Panc1 (cell line): ENCODE results near the gene DLGAP1. TPM values are rescaled to one million over a fixed set of nuclear protein-coding genes. Genes with fewer than 3 reads are reported as not detected.

ENCODE experiments used
- ATAC-seq: fragments of 200-7000 bp; cut with Tn5 transposase; 2 replicates; pipeline ENCODE4 v1.9.1; 2020; ENCODE audit warnings: mild to moderate bottlenecking, moderate library complexity
- BruUV-seq: library from RNA; stranded (reverse); fragments of 400-500 nt; replicated peaks from 2 replicates; lab custom pipeline; 2021; lab: Mats Ljungman, UMichigan
- CTCF ChIA-PET: fragments of 300-600 bp; sonication (Branson Sonifier 250); formaldehyde crosslinking; loops from one replicate; lab custom pipeline; 2022; ENCODE audit warnings: antibody characterized with exemption; lab: Charles Lee
- POLR2A ChIA-PET: fragments of 300-600 bp; sonication (Branson Sonifier 250); formaldehyde crosslinking; loops from one replicate; lab custom pipeline; 2022; ENCODE audit warnings: antibody characterized with exemption; lab: Charles Lee
- DNase-seq: peaks from one replicate; pipeline ENCODE4 v3.0.0-alpha.2; 2010; ENCODE audit warnings: low read depth, low spot score
- H3K27ac ChIP-seq: 2 replicates; pipeline ENCODE4 v1.5.1; 2011; ENCODE audit warnings: mild to moderate bottlenecking, low read length, inconsistent platforms
- H3K27me3 ChIP-seq: fragments of 200-500 bp; sonication (Bioruptor generic); 2 replicates; pipeline ENCODE4 v1.6.0; 2014; ENCODE audit warnings: low read length, inconsistent platforms; ENCODE audit not compliant: control insufficient read depth, insufficient read depth
- H3K36me3 ChIP-seq: fragments of 200-500 bp; sonication (Bioruptor generic); 2 replicates; pipeline ENCODE4 v1.5.1; 2014; ENCODE audit warnings: inconsistent platforms, mild to moderate bottlenecking, low read length, moderate library complexity; ENCODE audit not compliant: control insufficient read depth, insufficient read depth
- H3K4me1 ChIP-seq: 2 replicates; pipeline ENCODE4 v1.5.1; 2011; ENCODE audit warnings: inconsistent platforms, mild to moderate bottlenecking, low read length, moderate library complexity; ENCODE audit not compliant: control insufficient read depth, insufficient read depth
- H3K4me3 ChIP-seq, 2 experiments: 2 replicates each; pipeline ENCODE4 v1.5.1; 2011 to 2012; ENCODE audit warnings: low read depth in 2 of 2, low read length in 2 of 2, mild to moderate bottlenecking in 2 of 2, inconsistent platforms in 1 of 2, moderate library complexity in 1 of 2
- H3K9me3 ChIP-seq: fragments of 200-500 bp; sonication (Bioruptor generic); 2 replicates; pipeline ENCODE4 v1.5.1; 2014; ENCODE audit warnings: low read depth, mild to moderate bottlenecking, inconsistent platforms, low read length, moderate library complexity; ENCODE audit not compliant: control insufficient read depth, insufficient read depth
- CTCF ChIP-seq: fragments of 450-650 bp; IDR thresholded peaks from 2 replicates; pipeline ENCODE4 v1.5.1; 2017; ENCODE audit warnings: mild to moderate bottlenecking
- POLR2AphosphoS5 ChIP-seq: IDR thresholded peaks from 2 replicates; pipeline ENCODE4 v1.6.1; 2012; ENCODE audit warnings: mild to moderate bottlenecking, low read depth, low read length, moderate library complexity
- SIN3A ChIP-seq: IDR thresholded peaks from 2 replicates; pipeline ENCODE4 v1.6.1; 2012; ENCODE audit warnings: low read depth, mild to moderate bottlenecking, low read length, moderate library complexity, borderline replicate concordance; ENCODE audit not compliant: insufficient read depth
- TCF7L2 ChIP-seq: IDR thresholded peaks from 2 replicates; pipeline ENCODE4 v1.6.1; 2011; ENCODE audit warnings: mild to moderate bottlenecking, low read depth, low read length, inconsistent platforms
- in situ Hi-C: cut with HindIII; loops from 2 replicates; pipeline ENCODE4 v1.10.0; 2016; ENCODE audit warnings: low sequenced_read_pairs, low pct_unique_long_range_greater_than_20kb
- intact Hi-C: fragments of 100-400 bp; cut with micrococcal nuclease; formaldehyde crosslinking; loops from one replicate; pipeline ENCODE4 v1.10.0; 2022; ENCODE audit not compliant: unreplicated experiment
- total RNA-seq: library from RNA; stranded (reverse); gene quantifications from one replicate; pipeline ENCODE4 v1.2.1, GENCODE V29; 2021; ENCODE audit not compliant: unreplicated experiment
- TF ChIP-seq, protein P1 (sequence below), 2 experiments: IDR thresholded peaks; 2 replicates each; pipeline ENCODE4 v1.6.1; 2011 to 2012; ENCODE audit warnings: low read depth in 2 of 2, control low read depth in 1 of 2, low read length in 1 of 2, mild to moderate bottlenecking in 1 of 2, moderate library complexity in 1 of 2; ENCODE audit not compliant: insufficient read depth in 1 of 2

Gene DLGAP1
- total RNA-seq, 1 experiment from 2014 or later: 1.8 TPM

DNA sequence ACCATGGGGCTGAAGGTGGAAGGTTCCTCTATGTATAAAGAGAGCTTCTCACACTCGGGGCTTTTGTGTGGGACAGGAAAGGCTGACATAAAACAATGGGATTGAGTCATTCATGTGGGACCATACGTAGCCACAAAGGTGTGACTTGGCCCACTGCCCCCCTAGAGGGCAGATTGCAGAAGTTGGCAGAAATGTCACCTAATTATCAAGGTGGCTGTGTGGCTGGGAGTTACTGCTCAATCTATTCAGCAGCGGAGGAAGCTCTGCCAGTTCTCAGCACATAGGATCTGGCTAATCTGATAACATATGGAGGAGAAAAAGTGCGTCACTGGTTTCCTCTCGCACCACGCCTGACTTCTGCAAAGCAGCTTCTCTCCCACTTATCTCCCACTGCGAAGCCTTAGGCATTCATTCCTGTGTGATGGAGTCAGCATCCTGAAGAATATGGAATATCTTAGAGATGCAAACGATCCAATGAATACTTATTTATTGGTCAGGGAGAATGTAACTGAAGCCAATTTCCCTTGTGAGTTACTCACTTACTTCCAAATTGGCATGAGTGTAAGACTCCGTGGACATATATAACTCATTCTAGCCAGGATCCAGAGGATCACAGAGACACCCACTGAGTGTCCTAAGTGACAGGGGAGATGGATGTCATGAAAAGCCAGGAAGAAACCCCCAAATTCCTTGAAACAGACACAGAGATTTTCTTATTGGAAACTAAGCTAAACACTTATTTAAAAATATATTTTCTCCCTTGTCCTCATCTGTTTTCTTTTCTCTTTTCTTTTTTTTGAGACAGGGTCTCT lies 660.4 kb downstream of the DLGAP1 start:
- no TSS peak for BruUV-seq
- ATAC-seq (peak; percentile 91), DNase-seq (no peak)
- ChIA-PET CTCF (no interaction called here), POLR2A (no interaction called here)
- in situ Hi-C loops: no loop called here
- Histone ChIP-seq H3K4me1 (peaks cover 4% of the 10 kb centered on the region; the same call in 1 of the 2 replicates), H3K27ac (no peak overlapping the region), H3K4me3 (0 out of 4 replicates have a peak overlapping the region, but pooled peaks of 1 of the 2 experiments have one; percentile 8), H3K27me3 (no peaks in the 10 kb centered on the region), H3K36me3 (no peaks in the 10 kb centered on the region), H3K9me3 (no peaks in the 10 kb centered on the region)
- intact Hi-C loops: no loop called here
- no peak for TF ChIP-seq SIN3A
- TF ChIP-seq POLR2AphosphoS5: no peak
- TF ChIP-seq TCF7L2: no peak
- TF ChIP-seq, protein P1, sequence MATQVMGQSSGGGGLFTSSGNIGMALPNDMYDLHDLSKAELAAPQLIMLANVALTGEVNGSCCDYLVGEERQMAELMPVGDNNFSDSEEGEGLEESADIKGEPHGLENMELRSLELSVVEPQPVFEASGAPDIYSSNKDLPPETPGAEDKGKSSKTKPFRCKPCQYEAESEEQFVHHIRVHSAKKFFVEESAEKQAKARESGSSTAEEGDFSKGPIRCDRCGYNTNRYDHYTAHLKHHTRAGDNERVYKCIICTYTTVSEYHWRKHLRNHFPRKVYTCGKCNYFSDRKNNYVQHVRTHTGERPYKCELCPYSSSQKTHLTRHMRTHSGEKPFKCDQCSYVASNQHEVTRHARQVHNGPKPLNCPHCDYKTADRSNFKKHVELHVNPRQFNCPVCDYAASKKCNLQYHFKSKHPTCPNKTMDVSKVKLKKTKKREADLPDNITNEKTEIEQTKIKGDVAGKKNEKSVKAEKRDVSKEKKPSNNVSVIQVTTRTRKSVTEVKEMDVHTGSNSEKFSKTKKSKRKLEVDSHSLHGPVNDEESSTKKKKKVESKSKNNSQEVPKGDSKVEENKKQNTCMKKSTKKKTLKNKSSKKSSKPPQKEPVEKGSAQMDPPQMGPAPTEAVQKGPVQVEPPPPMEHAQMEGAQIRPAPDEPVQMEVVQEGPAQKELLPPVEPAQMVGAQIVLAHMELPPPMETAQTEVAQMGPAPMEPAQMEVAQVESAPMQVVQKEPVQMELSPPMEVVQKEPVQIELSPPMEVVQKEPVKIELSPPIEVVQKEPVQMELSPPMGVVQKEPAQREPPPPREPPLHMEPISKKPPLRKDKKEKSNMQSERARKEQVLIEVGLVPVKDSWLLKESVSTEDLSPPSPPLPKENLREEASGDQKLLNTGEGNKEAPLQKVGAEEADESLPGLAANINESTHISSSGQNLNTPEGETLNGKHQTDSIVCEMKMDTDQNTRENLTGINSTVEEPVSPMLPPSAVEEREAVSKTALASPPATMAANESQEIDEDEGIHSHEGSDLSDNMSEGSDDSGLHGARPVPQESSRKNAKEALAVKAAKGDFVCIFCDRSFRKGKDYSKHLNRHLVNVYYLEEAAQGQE (IDR thresholded peaks at IDR 0.05; ENCODE audit: insufficient read depth in 1 of 2, low read depth in 2 of 2, low read length in 1 of 2): no peak
- TF ChIP-seq CTCF: no peak

DNA sequence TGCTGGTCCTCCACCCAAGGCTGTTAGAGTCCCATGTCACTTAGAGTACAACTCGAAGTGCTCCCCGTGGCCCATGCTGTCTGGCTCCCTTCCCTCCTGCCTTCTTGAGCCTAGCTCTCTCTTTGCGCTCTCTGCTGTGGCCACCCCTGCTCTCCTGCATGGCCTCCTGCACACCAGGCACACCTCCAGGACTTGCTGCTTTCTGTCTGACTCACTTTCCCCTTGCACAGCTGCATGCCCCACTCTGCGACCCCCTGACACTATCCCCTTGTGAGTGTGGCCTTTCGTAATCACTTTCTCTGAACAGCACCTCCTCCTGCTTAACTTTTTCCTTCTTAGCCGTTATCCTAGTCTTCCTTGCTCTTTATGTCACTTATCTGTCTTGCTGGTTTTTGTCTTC lies 661.6 kb downstream of the DLGAP1 start:
- peaks cover 4% of the 10 kb centered on the region; the same call in 1 of the 2 replicates for H3K4me1 ChIP-seq
- no peak overlapping the region for H3K27ac ChIP-seq
- DNase-seq (no peak), ATAC-seq (no peak)
- ChIA-PET CTCF (no interaction called here), POLR2A (no interaction called here)
- H3K9me3 ChIP-seq: no peaks in the 10 kb centered on the region
- intact Hi-C loops: no loop called here
- TF ChIP-seq CTCF: no peak
- TF ChIP-seq, protein P1 (IDR thresholded peaks at IDR 0.05; ENCODE audit: insufficient read depth in 1 of 2, low read depth in 2 of 2, low read length in 1 of 2): no peak
- TF ChIP-seq POLR2AphosphoS5: no peak
- TF ChIP-seq SIN3A: no peak
- TF ChIP-seq TCF7L2: no peak
- H3K27me3 ChIP-seq: no peaks in the 10 kb centered on the region
- BruUV-seq: no TSS peak
- H3K4me3 ChIP-seq: no peak overlapping the region
- H3K36me3 ChIP-seq: no peaks in the 10 kb centered on the region
- in situ Hi-C loops: no loop called here
